Stimulated activated CD8-positive, alpha-beta memory T cell treated with anti-CD3 and anti-CD28 coated beads, Interleukin-7, amount 100 ng/mL, for 24 hours (primary cell): ENCODE results near the gene CMSS1.
"Not testable (repeated sequence)": the region's sequence is repeated elsewhere in the genome, so short reads cannot be mapped to it uniquely, and the experiment has no call there.

ENCODE experiments used
- DNase-seq: peaks from one replicate; pipeline ENCODE4 v3.0.0-alpha.2; 2020; ENCODE audit warnings: low read depth

Gene CMSS1

GRCh38 chr3:100024520-100025303, 207.1 kb downstream of the CMSS1 start:
- no peak for DNase-seq

GRCh38 chr3:100027321-100027720, 209.7 kb downstream of the CMSS1 start:
- DNase-seq: no peak

GRCh38 chr3:100029052-100029451, 211.4 kb downstream of the CMSS1 start:
- no peak for DNase-seq

GRCh38 chr3:100029689-100030088, 212.0 kb downstream of the CMSS1 start:
- no peak for DNase-seq

GRCh38 chr3:100030346-100030745, 212.7 kb downstream of the CMSS1 start:
- no peak for DNase-seq

GRCh38 chr3:100030914-100031425, 213.3 kb downstream of the CMSS1 start:
- DNase-seq: no peak

GRCh38 chr3:100032243-100032642, 214.6 kb downstream of the CMSS1 start:
- no peak for DNase-seq

GRCh38 chr3:100033184-100033583, 215.5 kb downstream of the CMSS1 start:
- DNase-seq: no peak

- no peak for DNase-seq
Observed at GRCh38 chr3:100033903-100034471, 216.3 kb downstream of the CMSS1 start.

- DNase-seq: no peak
Observed at GRCh38 chr3:100039075-100039474, 221.4 kb downstream of the CMSS1 start.

- no peak for DNase-seq
Observed at GRCh38 chr3:100040451-100041225, 223.0 kb downstream of the CMSS1 start.

GRCh38 chr3:100041328-100041749, 223.7 kb downstream of the CMSS1 start:
- DNase-seq: no peak

GRCh38 chr3:100042166-100042981, 224.7 kb downstream of the CMSS1 start:
- DNase-seq: no peak

- DNase-seq: no peak
Observed at GRCh38 chr3:100043271-100043670, 225.6 kb downstream of the CMSS1 start.

- DNase-seq: no peak
Observed at GRCh38 chr3:100044369-100044768, 226.7 kb downstream of the CMSS1 start.

- DNase-seq: no peak
Observed at GRCh38 chr3:100045696-100046095, 228.0 kb downstream of the CMSS1 start.

GRCh38 chr3:100046986-100047385, 229.3 kb downstream of the CMSS1 start:
- DNase-seq: no peak

- no peak for DNase-seq
Observed at GRCh38 chr3:100047455-100048141, 229.9 kb downstream of the CMSS1 start.

- no peak for DNase-seq
Observed at GRCh38 chr3:100048248-100048647, 230.6 kb downstream of the CMSS1 start.

GRCh38 chr3:100051513-100051912, 233.9 kb downstream of the CMSS1 start:
- DNase-seq: not testable (repeated sequence)

- DNase-seq: no peak
Observed at GRCh38 chr3:100053951-100054620, 236.4 kb downstream of the CMSS1 start.
